SHP77 treated with DMSO at 0.1 percent for 48 hours (cell line): Measurements from ENCODE around the gene PNO1.
"Not testable (repeated sequence)": the region's sequence is repeated elsewhere in the genome, so short reads cannot be mapped to it uniquely, and the experiment has no call there.

Experiments
- DNase-seq: peaks from one replicate; lab custom pipeline; 2025; lab: John Stamatoyannopoulos, UW

The PNO1 gene

DNA sequence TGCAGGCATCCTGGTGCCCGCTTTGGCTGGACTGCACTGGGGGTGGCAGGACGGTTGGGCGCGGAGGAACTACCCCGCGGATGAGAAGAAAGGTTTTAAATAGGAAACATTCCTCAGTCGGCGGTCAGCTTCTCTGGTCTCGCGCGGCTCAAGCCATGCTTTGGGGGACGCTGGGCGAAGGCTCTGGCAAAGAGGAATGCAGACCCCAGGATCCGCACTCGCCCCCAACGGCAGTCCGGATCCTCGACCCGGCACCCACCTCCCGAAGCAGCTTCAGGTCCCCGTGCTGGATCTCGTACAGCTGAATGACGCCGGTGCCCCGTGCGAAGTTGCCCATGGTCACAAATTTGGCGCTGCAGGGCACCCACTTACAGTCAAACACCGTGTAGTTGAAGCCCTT, 686 bp upstream of the PNO1 start:
- DNase-seq, result no peak

DNA sequence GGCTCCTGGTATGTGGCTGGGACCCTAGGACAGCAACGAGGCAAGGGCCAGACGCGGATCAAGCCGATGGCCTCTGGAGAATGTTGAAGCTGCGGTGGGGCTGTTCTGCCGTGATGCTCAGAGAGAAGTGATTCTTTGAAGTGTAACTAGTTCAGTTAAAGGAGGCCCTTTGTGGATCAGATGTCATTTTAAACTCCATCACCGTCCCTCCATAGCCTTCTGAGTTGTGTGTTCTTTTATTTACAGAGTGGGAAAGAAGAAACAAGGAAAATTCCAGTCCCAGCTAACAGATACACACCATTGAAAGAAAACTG, 403 bp downstream of the PNO1 start:
- no peak for DNase-seq

DNA sequence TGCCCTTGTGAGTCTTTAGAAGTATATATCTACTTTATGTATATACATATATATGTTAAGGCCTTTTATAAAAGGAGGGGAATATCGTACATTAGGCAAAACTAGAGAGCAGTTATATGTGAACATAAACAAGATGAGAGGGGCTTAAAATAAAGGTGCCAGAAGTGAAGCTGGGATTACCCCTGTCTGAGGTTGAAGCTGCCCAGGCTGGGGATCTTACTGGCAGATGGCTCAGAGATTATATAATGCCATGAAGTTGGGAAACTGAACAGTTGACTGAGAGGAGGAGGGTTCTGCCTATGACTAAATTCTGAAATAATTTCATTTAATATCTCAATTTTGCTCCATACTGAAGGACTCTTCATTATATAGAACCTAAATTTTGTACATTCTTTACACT, 6.0 kb downstream of the PNO1 start:
- no peak for DNase-seq

DNA sequence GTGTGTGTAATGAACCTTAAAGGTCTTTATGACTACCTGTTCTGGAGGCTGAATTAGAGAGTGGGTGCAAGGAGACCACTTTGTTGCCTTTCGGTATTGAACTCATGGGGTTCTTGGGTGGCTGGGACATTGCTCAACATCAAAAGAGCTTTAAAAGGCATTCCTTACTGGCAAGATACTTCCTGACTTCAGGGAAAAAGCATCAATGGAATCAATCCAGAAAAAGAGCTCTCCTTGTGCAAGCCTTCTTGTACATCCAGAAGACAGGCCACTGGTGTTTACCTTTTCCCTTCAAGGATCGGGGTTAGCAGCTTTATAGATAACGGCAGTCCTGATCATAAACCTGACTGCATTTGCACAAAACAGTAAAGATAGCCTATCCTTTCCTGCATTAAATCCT, 9.5 kb downstream of the PNO1 start:
- no peak for DNase-seq

DNA sequence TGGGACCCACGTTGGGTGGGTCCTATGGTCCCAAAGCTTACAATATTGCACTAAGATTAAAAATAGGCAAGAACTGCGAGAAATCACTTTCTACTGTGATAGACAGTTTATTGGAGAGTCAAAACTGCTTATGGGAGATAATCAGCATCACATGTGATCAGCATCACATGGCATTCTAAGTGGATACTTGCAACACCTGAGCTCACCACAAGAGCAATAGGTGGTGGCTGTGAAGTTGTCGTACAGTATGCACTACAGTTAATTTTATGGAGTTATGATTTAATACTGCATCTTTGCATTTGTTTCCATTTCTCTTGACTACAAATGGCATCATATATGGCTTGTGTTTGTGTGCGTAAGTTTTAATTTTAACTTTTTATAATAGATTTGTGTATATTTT, 11.6 kb downstream of the PNO1 start:
- DNase-seq, result no peak

DNA sequence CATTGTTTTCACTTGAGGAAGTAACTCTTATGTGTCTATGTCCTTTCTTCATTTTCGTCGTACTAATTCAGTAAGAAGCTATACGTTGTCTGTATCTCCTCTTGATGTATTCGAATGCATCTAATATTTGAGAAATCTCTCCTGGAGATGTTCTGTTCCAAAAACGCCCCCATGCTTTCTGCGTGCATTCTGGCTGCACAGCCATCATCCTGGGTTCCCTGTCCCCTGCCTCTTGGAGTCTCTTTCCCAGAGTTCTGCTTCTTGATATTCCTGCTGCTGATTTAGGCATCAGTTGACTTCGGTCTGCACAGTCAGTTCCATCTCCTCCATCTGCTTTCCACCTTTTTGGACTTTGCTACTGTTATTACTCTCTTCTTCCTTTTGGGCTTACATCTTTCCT, 13.5 kb downstream of the PNO1 start:
- no peak for DNase-seq

DNA sequence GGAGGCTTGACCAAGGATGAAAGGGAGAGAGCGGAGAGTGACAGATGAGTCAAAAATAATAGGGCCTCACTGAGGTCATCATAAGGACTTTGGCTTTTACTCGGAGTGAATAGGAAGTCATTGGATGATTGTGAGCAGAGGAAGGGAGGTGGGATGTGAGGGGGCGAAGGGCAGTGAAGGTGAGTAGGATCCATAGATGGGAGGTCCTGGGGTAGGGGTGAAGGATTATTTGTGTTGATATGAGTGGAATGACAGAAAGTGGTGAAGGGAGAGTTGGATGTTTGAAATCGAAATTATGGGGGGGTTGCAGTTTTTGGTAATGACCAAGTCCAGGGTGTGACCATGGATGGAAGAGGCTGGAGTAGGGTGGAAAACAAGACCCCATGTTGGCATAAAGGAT, 14.0 kb downstream of the PNO1 start:
- DNase-seq, result no peak

DNA sequence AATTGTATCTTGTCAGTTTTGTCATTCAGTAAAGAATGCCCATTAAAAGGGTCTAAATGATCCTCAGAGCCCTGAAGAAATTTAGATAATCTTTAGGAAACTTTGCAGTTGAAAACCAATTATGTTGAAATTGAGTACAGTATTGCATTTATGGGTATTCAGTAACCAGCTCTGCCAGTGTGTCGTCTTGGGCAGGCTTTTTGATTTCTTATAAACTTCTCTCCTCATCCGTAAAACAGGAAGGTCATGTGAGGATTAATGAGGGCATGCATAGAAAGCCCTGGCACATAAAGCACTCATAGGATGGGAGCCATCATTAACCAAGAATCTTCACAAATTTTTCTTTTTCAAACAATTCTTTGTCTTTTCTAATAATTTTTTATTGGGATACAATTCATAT, 14.8 kb downstream of the PNO1 start:
- DNase-seq, result no peak

DNA sequence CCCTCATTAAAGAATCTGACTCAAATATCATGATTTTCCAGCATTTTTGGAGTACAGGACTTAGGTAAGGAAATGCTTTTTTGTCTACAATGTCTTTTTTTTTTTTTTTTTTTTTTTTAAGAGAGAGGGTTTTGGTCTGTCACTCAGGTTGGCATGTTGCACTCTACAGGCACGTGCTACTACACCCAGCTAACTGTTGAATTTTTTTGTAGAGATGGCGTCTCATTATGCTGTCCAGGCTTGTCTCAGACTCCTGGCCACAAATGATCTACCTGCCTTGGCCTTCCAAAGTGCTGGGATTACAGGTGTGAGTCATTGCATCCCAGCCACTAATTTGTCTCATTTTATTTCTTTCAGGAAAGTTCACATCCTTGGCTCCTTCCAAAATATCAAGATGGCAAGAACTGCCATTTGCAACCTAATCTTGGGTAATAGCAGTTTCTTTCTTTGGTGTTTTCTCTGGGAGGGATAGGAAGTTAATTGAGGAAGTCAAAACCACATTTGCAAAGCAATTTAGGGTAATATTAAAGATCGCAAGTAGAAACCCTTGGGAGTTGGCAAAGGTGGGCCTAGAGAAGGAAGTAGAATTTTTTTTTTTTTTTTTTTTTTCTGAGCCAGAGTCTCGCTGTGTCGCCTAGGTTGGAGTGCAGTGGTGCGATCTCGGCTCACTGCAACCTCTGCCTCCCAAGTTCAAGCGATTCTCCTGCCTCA, 15.5 kb downstream of the PNO1 start:
- DNase-seq, result no peak

DNA sequence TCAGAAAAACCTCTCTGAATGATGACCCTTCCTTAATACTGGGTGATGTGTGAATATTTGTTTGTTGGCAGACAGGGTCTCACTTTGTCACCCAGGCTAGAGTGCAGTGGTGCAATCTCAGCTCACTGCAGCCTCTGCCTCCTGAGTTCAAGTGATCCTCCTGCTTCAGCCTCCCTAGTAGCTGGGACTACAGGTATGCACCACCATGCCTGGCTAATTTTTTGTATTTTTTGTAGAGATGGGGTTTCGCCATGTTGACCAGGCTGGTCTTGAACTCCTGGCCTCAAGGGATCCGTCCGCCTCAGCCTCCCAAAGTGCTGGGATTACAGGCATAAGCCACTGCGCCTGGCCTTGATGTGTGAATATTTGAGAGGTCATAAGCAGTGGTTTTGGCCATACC, 17.5 kb downstream of the PNO1 start:
- DNase-seq, result not testable (repeated sequence)

DNA sequence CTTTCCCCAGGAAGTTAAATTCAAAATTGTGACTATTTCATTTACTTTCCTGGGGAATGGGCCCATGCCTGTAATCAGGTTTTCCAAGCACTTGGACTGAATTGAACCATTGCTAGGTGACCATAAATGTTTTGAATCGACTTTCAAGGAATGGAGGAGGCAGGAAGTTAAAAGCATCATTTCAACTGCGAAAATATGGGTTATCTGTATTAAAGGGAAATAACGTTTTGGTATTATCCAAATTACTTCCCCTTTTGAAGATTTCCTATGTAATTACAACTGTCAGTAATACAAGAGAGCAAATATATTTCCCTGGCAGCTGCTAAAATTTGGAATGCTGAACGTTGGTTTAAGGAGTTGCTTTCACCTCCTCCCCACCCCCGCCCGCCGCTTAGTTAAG, 19.0 kb downstream of the PNO1 start:
- DNase-seq, result no peak

DNA sequence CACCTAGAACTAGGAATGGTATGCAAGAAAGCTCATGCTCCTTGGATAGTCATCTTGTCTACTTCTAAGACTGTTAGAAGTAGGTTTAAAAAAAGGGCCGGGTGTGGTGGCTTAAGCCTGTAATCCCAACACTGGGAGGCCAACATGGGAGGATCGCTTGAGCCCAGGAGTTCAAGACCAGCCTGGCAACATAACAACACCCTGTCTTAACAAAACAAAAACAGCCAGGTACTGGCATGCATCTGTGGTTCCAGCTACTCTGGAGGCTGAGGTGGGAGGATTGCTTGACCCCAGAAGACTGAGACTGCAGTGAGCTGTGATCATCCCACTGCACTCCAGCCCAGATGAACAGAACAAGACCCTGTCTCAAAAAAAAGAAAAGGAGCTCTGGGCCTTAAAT, 19.9 kb downstream of the PNO1 start:
- DNase-seq, result no peak

DNA sequence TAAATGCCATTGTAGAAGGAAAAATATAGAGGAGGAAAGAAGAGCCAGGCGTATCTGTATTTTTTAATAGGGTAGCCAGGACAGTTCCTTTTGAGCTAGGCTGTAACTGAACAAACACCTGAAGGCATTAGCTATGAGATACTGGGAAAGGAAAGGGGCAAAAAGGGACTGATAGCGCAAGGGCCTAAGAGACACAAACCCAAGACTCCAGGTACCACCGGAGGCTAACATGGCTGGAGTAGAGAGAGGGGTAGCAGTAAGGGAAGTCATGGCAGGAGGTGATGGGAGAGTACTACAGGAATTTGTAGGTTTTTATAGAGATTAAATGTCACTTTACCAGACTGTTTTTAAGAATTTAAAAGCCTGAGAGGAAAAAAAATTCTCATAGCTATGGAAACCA, 20.7 kb downstream of the PNO1 start:
- DNase-seq, result no peak

DNA sequence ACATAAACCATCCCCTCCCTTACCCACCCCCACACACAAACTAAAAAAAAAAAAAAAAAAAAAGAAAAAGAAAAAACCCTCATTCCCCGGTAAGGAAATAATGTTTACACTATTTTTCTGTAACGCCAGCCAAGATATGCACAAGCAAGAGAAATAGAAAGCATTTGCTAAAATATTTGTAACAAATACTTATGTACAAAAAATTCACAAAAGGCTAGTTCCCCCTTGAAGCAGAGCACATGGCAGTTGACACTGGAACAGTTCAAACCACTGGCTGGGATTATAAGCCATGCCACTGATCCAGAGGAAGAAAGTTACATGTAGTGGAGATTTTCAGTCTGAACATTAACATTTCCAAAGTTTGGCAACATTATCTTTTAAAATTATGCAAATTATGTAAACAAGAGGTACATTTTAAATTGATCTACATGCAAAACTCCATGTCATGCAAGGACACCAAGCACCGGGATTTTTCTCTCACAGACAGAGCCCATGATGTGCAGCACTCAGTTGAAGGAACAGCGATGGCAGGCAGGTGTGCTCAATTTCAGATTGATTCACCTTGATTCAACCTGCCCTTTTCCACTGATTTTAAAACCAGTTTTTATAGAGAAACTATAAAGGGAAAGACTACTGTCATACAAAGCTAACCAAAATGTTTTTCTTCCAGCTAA, 21.4 kb downstream of the PNO1 start:
- DNase-seq, result no peak

DNA sequence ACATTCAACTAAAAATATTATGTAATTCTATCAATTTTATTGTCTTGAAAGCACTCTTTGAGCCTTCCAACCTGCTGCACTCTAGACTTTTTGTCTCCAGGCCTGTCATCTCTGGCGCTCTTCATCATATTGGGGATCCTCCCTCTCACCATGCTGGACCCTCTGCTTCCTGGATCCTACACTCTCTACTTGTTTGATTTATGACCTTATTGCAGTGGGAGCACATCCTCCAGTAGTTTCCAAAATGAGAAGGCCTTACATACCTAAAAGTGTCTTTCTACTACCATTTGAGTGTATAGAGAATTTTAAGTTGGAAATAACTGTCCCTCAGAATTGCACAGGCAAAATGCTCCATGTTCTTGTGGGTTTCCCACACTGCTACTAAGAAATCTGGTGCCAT, 25.2 kb downstream of the PNO1 start:
- no peak for DNase-seq

DNA sequence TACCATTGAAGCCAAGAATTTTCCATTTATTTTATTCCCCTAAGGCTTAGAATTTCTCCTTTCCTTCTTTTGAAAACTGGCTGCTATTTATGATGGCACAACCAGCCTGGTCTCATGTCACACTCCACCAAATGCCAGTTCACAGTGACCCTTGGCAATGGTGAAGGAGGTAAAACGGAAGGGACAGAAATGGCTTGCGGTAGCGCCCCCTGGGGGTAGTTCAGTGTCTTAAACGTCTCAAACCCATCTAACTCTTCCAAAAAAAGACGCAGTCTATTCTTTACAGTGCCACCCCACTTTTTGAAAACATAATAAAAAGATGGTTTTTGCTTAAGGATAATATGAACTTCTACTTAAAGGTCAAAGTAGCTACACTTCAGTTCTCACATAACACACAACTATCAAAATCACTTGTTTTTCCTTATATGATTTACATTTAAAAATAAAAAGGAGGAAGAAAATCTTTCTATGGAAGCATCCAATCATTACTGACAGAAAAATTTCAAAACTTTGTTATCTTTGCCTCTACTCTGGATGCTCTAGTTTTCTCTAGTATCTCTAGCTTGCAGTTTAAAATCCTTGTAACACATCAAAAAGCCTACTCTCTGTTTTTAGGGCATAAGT, 28.0 kb downstream of the PNO1 start:
- no peak for DNase-seq

DNA sequence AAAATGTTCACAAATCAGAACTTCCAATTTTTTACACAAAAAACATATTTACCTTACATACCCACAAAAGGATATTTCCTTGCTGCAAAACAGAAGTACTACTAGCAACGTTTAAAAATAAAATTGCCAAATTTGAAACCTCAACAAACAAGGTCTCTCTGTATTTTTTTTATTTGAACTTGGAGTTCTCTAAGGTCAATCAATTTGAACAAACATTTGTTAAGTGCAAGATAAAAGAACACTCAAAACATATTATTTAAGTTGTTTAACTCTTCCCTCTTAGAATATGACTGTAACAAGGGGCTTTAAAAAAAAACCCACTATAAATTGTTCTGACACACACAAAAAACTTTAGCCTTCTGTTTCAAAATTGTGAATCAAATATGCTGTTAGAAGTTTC, 29.6 kb downstream of the PNO1 start:
- no peak for DNase-seq

DNA sequence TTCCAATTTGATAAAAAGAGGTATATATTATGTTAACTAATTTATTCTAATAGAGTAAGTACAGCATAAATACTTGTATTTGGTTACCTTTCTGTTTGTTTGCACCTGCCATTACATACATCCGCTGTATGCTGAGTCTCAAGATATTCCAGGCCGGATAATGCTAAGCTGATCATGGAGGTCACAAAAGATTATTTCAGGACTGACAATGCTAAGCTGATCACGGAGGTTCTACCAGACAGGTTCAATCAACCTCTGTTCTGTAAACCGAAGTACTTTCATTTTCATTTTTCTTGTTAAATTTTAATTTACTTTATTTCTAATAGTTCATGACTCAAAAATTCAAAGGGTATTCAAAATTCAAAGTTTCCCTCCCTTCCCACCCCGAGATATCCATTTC, 31.1 kb downstream of the PNO1 start:
- DNase-seq, result no peak

DNA sequence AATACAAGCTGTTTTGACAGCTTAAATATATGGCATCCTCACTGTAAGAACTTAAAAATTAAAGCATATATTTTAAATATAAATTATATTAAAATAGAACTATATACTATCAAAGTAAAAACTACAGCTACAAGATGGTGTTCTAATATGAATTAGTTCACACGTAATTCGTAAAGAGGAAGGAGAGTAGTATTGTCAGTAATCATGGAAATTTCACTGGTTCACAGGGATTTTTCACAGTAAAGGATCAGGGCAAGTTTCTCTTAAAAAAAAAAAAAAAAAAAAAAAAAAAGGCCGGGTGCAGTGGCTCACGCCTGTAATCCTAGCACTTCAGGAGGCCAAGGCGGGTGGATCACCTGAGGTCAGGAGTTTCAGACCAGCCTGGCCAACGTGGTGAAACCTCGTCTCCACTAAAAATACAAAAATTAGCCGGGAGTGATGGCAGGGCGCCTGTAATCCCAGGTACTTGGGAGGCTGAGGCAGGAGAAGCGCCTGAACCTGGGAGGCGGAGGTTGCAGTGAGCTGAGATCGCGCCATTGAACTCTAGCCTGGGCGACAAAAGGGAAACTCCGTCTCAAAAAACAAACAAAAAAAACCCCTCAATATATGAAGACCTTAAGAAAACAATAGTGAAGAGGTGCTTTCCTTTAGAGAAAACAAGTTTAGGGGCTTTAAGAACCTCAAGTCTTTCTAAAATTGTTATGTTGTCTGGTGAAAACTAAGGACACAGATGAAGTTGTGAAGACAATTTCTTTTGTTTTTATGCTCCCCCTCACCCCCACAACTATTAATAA, 32.5 kb downstream of the PNO1 start:
- DNase-seq, result no peak

DNA sequence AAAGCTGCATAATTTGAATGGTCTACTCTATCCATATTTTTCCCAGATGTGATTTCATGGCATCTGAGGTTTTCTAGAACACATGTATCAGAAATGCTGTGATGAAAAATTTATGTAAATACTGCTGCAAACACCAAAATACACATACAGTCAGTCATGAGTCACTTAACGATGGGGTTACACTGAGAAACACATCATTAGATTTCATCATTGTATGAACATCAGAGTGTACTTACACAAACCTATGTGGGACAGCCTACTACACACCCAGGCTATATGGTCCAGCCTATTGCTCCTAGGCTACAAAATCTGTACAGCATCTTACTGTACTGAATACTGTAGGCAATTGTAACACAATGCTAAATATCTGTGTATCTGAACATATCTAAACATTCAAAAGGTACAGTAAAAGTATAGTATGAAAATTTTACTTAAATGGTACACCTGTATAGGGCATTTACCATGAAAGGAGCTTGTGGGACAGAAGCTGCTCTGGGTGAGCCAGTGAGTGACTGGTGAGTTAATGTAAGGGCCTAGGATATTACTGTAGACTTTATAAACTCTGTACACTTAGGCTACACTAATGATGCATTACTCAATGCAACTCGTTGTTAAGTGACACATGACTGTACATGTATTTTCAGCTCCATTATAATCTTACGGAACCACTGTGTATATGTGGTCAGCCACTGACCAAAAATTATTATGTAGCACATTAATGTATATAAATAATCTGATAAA, 33.5 kb downstream of the PNO1 start:
- no peak for DNase-seq

DNA sequence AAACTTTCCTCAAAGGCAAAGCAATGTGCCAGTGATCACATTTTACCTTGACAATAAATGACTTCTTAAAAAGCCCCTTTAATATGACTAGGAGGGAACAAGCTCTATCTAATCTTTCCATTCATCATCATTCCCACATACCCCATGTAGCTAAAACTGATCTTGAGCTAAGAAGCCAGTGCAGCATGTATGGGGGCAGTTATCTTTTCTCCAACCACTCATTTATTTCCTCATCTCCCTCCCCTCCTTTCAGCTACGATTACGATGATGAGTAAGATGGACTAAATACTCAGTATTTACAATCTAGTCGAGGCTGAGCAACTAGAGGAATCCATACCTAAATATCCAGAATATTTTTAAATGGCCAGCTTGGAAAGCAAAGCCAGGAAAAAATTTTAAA, 35.5 kb downstream of the PNO1 start:
- no peak for DNase-seq

DNA sequence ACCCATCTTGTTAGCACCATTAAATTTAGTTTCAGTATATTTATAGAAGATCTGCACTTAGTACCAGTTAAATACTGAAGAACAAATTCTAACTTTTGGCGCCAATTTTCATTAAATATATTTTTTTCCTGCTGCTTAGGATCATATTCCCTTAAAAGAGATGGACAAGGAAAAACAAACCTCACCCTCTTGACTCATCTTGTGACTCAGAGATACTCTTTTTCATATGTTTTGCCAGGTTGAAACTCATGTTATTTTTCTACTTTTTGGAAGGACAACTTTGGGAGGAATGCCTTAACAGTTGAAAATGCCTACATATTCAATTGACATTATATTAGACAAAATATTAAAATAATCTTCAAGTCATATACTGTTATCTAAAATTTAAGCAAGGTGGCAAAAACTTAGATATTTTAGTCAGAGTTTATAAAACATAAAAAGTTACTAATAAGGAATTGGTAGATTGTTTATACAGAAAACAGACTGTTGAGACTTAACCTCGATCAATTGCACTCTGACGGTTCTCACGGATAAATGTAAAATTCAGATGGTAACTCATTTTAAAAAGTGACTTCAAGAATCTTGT, 36.2 kb downstream of the PNO1 start:
- no peak for DNase-seq
